HG03439 (cell line): ENCODE measurements around the gene CD164.

Experiments used
- ATAC-seq: cut with Tn5 transposase; IDR thresholded peaks from one replicate; pipeline ENCODE4 v1.9.1; 2021; ENCODE audit warnings: mild to moderate bottlenecking, moderate library complexity; ENCODE audit not compliant: unreplicated experiment

CD164 gene

DNA sequence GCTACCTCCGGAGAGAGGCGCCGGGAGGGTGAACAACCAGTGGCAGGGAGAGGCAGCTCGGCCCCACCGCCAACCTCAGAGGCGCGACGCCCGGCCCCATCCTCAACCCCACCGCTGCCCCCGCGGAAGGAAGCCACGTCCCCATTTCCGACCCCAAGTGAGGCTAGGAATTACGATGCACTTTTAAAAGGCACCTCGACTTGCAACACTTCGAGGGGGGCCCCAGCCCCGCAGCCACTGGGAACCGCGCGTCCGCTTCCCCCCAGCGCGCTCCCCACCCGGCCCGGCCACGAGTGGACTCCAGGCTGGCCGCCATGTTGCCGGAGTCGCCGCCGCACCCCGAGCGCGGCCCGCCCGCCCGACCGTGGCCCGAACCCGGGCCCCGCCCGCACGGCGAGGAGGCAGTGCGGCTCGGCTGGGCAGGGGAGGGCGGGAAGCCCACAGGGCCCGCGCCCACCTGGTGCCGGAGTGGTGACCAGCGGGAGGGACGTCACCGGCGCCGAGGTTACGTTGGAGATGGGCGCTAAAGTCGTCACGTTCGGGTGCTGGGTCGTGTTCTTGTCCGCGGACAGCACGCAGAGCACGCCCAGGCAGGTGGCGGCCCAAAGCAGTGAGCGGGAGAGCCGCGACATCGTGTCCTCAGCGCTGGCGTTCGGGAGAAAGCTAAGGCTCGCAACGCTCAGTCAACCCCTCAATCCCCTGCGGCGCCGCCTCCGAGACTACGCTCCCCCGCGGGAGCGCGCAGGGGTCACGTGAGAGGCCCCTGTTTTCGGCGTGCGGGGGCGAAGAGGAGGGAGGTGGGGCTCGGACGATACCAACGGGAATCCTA lies at the start of gene CD164:
TSS of gene CD164 (minus strand) at position 721 of the 829 bp plus-strand sequence. CDS start at position 632, 89 bp downstream.
- peak; percentile 56 for ATAC-seq

DNA sequence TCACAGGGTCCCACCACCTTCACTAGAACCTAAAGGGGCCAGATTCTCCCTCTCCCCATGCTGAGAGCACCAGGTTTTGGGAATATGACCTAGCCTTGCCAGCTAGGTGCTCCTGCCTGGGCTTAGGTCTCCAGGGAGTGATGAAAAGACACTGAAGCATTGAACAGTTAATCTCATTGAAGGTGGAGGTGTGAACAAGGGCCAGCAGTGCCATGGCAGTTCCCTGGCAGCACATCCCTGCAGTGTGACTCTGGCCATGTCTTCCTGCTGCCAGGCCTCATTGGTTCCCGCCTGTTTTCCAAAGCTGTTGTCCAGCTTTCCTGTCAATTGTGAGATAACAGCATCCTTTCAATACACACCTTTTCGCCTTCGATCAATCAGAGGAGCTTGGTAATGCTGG lies 47.2 kb upstream of the CD164 start:
- no peak for ATAC-seq

GRCh38 chr6:109428889-109429477 lies 46.7 kb upstream of the CD164 start:
- no peak for ATAC-seq

- no peak for ATAC-seq
These were observed 42.7 kb upstream of the CD164 start for GRCh38 chr6:109424946-109425345.

- ATAC-seq: no peak
These were observed 38.9 kb upstream of the CD164 start for GRCh38 chr6:109421184-109421583.

DNA sequence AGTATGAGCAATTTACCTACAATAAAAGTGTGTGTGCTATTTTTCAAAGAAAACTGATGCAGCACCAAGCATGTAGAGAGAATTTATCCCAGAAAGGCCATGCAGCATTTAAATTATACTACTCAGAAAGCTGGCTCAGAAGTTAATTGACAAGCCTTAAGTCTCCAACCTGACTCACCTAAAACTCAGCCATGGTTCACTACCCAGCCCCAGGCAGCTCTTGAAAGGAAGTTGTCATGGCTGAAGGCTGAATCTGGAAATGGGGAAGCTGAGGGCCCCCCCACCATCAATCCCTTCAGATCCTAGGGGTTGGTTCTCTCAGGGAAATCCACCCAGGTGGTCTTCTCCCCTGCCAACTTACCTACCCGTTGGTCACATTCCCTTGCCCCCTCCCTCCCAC lies 38.5 kb upstream of the CD164 start:
- no peak for ATAC-seq

DNA sequence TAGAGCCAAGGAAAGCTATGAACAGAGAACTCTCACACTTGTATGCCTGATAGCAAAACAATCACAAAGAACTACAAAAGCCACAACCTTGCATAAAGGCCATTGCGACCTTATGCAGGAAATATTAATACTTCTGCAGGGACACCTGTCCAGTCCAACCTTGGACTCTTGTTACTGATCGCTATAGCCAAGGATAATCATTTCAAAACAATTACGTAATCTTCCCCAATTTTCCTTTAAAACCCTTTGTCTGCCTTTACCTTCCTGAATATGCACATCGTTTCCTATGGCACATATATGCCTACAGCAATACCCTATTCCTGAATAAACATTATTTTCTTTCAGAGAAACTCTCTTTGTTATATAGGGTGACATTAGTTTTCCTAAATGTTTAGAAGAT lies 35.4 kb upstream of the CD164 start:
- ATAC-seq: no peak

GRCh38 chr6:109411034-109411433 lies 28.8 kb upstream of the CD164 start:
- no peak for ATAC-seq

- no peak for ATAC-seq
These were observed 23.9 kb upstream of the CD164 start for GRCh38 chr6:109406196-109406595.

DNA sequence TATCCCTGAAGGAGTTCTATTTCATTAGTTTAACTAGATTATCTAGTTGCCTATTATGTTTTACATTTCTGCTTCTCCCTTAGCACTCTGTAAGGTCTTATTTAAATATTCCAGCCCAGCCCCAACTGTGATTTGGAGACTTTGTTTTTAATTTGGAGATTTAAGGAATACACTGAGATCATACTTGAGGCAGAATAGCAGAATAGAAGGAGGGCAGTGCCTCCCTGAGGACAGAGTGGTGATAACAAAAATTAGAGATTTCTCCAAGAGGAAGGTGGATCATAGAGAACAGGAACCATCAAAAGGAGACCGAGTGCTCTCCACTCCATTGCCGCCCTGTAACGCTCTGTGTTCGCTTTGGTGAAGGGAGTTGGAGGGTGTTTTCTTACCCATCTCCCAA lies 14.8 kb upstream of the CD164 start:
- no peak for ATAC-seq

DNA sequence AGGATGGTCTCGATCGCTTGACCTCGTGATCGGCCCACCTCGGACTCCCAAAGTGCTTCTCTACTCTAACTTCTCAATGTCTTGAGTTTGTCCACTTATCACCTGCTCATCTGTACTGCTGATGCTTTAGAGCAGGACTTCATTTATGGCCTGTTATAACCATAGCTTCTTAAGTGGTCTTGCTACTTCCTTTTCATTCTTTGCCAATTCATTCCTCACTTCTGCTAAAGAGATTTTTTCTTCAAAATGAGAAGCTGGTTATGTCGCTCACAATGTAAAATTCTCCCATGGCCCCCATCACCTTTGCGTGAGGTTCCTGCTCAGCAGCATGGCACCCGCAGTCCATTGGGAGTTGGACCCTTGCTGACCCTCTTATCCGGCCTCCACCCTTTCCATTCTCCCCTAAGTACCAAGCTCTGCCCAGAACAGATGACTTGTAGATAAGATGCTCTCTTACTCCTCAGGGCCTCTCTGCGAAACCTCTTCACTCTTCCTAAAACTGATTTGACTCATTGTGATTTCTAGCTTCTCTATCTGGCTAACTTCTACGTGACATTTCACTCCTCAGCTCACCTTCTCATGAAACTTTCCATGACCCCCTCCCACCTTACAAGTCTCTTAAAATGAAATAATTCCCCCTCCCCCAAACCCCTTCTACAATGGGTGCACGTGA lies 13.9 kb upstream of the CD164 start:
- ATAC-seq: no peak

DNA sequence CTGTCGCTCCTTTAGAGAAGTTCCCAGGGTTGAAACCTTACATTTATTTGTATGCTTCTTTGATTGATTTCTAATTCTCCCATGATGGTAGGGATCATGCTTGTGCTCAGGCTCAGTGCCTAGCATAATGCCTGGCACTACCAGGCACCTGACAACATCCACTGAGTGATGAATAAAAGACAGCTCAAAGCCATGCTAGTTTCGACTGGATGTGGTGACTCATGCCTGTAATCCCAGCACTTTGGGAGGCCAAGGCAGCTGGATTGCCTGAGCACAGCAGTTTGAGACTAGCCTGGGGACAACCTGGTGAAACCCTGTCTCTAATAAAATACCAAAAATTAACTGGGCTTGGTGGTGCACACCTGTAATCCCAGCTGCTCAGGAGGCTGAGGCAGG lies 11.6 kb upstream of the CD164 start:
- no peak for ATAC-seq

DNA sequence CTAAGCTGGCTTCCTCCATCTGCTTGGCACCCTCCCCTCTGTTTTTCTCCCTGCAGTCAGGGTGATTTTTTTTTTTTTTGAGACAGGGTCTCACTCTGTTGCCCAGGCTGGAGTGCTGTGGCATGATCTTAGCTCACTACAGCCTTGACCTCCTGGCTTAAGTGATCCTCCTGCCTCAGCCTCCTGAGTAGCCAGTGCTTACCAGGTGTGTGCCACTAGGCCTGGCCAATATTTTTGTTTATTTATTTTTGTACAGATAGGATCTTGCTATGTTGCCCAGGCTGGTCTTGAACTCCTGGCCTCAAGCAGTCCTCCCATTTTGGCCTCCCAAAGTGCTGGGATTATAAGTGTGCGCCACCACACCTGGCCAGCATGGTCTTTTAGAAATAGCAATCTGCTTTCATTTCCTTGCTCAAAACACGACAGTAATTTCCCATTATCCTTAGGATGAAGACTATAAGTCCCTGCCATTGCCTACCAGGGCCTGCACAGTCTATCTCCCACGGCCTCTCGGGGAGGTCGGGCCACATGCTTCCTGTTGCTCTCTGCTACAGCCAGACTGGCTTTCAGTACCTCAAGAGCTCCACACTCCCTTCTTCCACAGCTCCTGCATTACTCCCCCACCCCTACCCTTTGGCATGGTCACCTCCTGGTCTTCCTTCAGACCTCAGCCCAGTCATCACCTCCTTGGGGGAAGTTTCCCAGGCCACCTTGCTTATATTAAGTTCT lies 11.1 kb upstream of the CD164 start:
- no peak for ATAC-seq

- ATAC-seq: no peak
These were observed 7.5 kb upstream of the CD164 start for GRCh38 chr6:109389650-109390274.

- no peak for ATAC-seq
These were observed 6.0 kb upstream of the CD164 start for GRCh38 chr6:109388265-109388664.

GRCh38 chr6:109383438-109383940 lies 1.2 kb upstream of the CD164 start:
- ATAC-seq: no peak

DNA sequence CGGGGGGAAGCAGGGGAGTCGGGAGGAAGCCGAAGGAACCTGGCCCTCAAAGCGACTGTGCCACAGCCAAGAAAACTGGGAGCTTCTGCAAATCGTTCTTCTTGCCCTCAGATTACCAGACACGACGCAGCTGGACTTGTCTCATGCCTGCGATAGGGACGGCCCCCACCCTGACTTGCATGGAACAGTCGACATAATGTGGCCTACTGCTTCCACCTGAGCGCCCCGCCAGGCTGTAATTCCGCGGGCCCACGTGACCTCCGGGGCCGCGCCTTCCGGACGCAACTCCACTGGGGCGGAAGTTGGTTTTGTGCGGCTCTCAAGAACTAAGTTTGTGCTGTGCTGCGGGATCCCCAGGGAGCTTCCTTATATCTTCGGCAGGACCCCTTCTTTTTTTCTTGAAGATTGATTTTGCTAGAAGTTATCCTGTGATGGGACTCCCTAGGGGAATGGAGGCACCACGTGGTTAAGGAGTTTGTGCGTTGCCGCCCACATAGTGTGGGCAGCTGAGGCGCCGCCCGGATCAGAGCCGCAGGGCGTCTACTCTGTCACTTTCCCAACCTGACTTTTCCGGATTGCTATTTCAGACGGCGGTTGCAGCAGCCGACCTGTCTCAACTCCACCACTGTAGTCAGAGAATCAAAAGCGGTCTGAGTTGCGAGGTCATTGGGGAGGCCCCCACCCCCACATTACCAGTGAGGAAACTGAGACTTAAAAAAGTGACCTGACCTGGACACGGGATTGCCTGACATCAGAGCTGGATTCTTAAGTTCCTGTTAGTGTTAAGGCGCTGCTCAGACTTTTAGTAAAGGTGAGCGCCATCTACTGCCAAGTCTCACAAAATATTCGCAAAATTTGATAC lies 540 bp upstream of the CD164 start:
- ATAC-seq: peak; percentile 76

DNA sequence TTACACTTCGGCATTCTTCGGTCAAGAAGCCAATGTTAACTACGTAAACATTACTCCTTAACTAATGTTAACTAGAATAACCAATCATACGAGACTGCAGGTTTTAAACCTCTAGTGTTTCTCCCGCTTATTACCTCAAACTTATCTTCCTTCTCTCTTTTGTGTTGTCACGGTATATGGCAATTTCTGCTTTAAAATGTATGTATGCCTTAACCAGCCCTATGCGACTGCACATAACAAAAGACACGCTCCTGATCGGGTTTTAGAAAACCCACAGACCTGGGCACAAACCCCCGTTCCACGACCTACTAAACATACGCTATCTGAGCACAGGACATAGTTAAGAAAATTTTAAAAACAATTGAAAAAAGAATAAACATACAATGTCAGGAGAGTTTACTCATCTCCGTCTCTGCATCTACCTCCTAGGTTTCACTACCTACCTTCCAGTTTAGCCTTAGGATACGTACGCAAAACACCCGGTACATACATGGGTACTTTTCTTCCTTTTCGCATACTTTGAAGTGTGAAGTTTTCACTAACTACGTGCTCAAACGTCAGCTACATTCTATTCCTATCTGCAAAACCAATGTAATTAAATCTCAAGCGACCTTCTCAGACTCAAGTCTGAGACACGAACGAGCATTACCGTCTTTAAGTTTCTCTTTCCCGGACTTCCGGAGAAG lies 1.1 kb downstream of the CD164 start:
- no peak for ATAC-seq

GRCh38 chr6:109379711-109380110 lies 2.6 kb downstream of the CD164 start:
- no peak for ATAC-seq
